SK-N-SH (cell line): ENCODE data around the gene AEBP1. TPM values are rescaled to one million over a fixed set of nuclear protein-coding genes. Genes with fewer than 3 reads are reported as not detected.

Experiments
- CTCF ChIA-PET: fragments of 300-600, 350-600 bp; formaldehyde crosslinking; extraction: SDS; loops from one replicate; lab custom pipeline; 2021; lab: Yijun Ruan, JAX
- POLR2A ChIA-PET: fragments of 350-600 bp; sonication (Branson Sonifier 250); formaldehyde crosslinking; extraction: SDS; loops from one replicate; lab custom pipeline; 2020; ENCODE audit warnings: antibody characterized with exemption, inconsistent platforms; lab: Yijun Ruan, JAX
- DNase-seq: peaks from one replicate; pipeline ENCODE4 v3.0.0; 2012
- H2AFZ ChIP-seq: fragments of 200-600 bp; sonication (generic); 2 replicates; pipeline ENCODE4 v1.8.1; 2016; ENCODE audit warnings: antibody characterized with exemption, mild to moderate bottlenecking, low read depth
- H3F3A ChIP-seq: fragments of 200-600 bp; sonication (generic); replicated peaks from 2 replicates; pipeline ENCODE3; 2016; ENCODE audit warnings: antibody characterized with exemption, mild to moderate bottlenecking; ENCODE audit not compliant: insufficient read depth
- H3K27ac ChIP-seq, 2 experiments: fragments of 200-500 bp in 1 of 2; fragments of 200-600 bp in 1 of 2; sonication (Bioruptor generic) in 1 of 2; sonication (generic), shearing (Covaris generic) in 1 of 2; 2 replicates each; pipeline versions ENCODE4 v1.5.1 to v1.6.1; 2014 to 2016; ENCODE audit warnings: low read depth in 2 of 2, inconsistent platforms in 1 of 2, low read length in 1 of 2, mild to moderate bottlenecking in 1 of 2, mixed read lengths in 1 of 2
- H3K27me3 ChIP-seq: fragments of 200-600 bp; sonication (generic), shearing (Covaris generic); 2 replicates; pipeline ENCODE4 v1.6.1; 2016; ENCODE audit warnings: mixed run types; ENCODE audit not compliant: insufficient read depth
- H3K36me3 ChIP-seq, 2 experiments: fragments of 200-500 bp in 1 of 2; fragments of 200-600 bp in 1 of 2; sonication (Bioruptor generic) in 1 of 2; sonication (generic) in 1 of 2; replicated peaks in 1 of 2; 2 replicates each; pipeline versions ENCODE3 to v1.5.1; 2014 to 2016; ENCODE audit warnings: low read length in 1 of 2, mild to moderate bottlenecking in 1 of 2; ENCODE audit not compliant: insufficient read depth in 2 of 2, control insufficient read depth in 1 of 2
- H3K4me1 ChIP-seq, 2 experiments: fragments of 200-500 bp in 1 of 2; fragments of 200-600 bp in 1 of 2; sonication (Bioruptor generic) in 1 of 2; sonication (generic), shearing (Covaris generic) in 1 of 2; 2 replicates each; pipeline versions ENCODE4 v1.5.1 to v1.6.1; 2014 to 2016; ENCODE audit warnings: low read depth in 1 of 2, low read length in 1 of 2, mixed run types in 1 of 2; ENCODE audit not compliant: insufficient read depth in 2 of 2, control insufficient read depth in 1 of 2
- H3K4me2 ChIP-seq: fragments of 200-600 bp; sonication (generic), shearing (Covaris generic); 2 replicates; pipeline ENCODE4 v1.6.1; 2017; ENCODE audit warnings: mixed run types
- H3K4me3 ChIP-seq, 2 experiments: fragments of 200-500 bp in 1 of 2; fragments of 200-600 bp in 1 of 2; sonication (Bioruptor generic) in 1 of 2; sonication (generic), shearing (Covaris generic) in 1 of 2; 2 replicates each; pipeline versions ENCODE4 v1.5.1 to v1.8.1; 2014 to 2016; ENCODE audit warnings: low read depth in 2 of 2, inconsistent platforms in 1 of 2, low read length in 1 of 2, mild to moderate bottlenecking in 1 of 2, mixed read lengths in 1 of 2, moderate library complexity in 1 of 2
- H3K79me2 ChIP-seq: fragments of 200-600 bp; sonication (generic); 2 replicates; pipeline ENCODE4 v1.8.1; 2017; ENCODE audit warnings: mild to moderate bottlenecking; ENCODE audit not compliant: insufficient read depth
- H3K9ac ChIP-seq: fragments of 200-600 bp; sonication (generic); 2 replicates; pipeline ENCODE4 v1.6.1; 2017; ENCODE audit warnings: mixed run types
- H3K9me2 ChIP-seq: fragments of 200-600 bp; sonication (generic); 2 replicates; pipeline ENCODE4 v1.6.1; 2017; ENCODE audit warnings: mixed run types
- H3K9me3 ChIP-seq: fragments of 200-600 bp; sonication (generic); 2 replicates; pipeline ENCODE4 v1.6.1; 2017; ENCODE audit warnings: mixed run types, mild to moderate bottlenecking, moderate library complexity
- H4K20me1 ChIP-seq: fragments of 200-600 bp; sonication (generic); 2 replicates; pipeline ENCODE4 v1.6.1; 2017; ENCODE audit warnings: mild to moderate bottlenecking, mixed run types; ENCODE audit not compliant: insufficient read depth
- CHD2 ChIP-seq: fragments of 150-350 bp; IDR thresholded peaks from 2 replicates; pipeline ENCODE4 v1.6.1; 2018; ENCODE audit warnings: low read length; ENCODE audit not compliant: partially characterized antibody
- EZH2phosphoT487 ChIP-seq: fragments of 200-600 bp; sonication (generic); IDR thresholded peaks from 2 replicates; pipeline ENCODE4 v1.6.1; 2017; ENCODE audit warnings: low read depth, mixed run types, mild to moderate bottlenecking, antibody characterized with exemption, moderate library complexity, borderline replicate concordance
- FOSL2 ChIP-seq: IDR thresholded peaks from 2 replicates; pipeline ENCODE4 v1.4.0; 2012; ENCODE audit warnings: low read depth, mild to moderate bottlenecking, moderate library complexity, borderline replicate concordance
- FOXJ3 ChIP-seq: sonication (generic); formaldehyde crosslinking; IDR thresholded peaks from 2 replicates; pipeline ENCODE4 v1.5.1; 2020; ENCODE audit warnings: mild to moderate bottlenecking, missing genetic modification reagents
- GATA2 ChIP-seq: sonication (generic); formaldehyde crosslinking; IDR thresholded peaks from 2 replicates; pipeline ENCODE4 v1.5.0; 2020; ENCODE audit warnings: mild to moderate bottlenecking, missing genetic modification reagents
- JUND ChIP-seq: IDR thresholded peaks from 2 replicates; pipeline ENCODE4 v1.4.0; 2012
- RFX5 ChIP-seq: IDR thresholded peaks from 2 replicates; pipeline ENCODE4 v1.6.1; 2012; ENCODE audit warnings: mild to moderate bottlenecking, improper control_type of control experiment, low read length
- RXRA ChIP-seq: IDR thresholded peaks from 2 replicates; pipeline ENCODE4 v1.4.0; 2012; ENCODE audit warnings: low read depth, mild to moderate bottlenecking, borderline replicate concordance
- SIN3A ChIP-seq: IDR thresholded peaks from 2 replicates; pipeline ENCODE4 v1.6.1; 2012; ENCODE audit warnings: low read depth, mild to moderate bottlenecking, low read length, moderate library complexity, borderline replicate concordance
- SMC3 ChIP-seq: IDR thresholded peaks from 2 replicates; pipeline ENCODE4 v1.6.1; 2012; ENCODE audit warnings: low read depth, low read length, improper control_type of control experiment
- TCF12 ChIP-seq: IDR thresholded peaks from 2 replicates; pipeline ENCODE4 v1.4.0; 2012
- TEAD4 ChIP-seq: IDR thresholded peaks from 2 replicates; pipeline ENCODE4 v1.4.0; 2012; ENCODE audit warnings: mild to moderate bottlenecking, borderline replicate concordance; ENCODE audit not compliant: insufficient read depth
- WGBS: methylation state at CpG from one replicate; pipeline ENCODE4 v1.1.6; 2017; ENCODE audit warnings: low lambda C conversion rate; 5-methylcytosine and 5-hydroxymethylcytosine counted together
- polyA plus RNA-seq, 3 experiments: library from polyadenylated mRNA; depleted of rRNA; stranded (reverse); fragments of >200 nt; gene quantifications; 2 replicates each; pipeline ENCODE4 v1.2.3, GENCODE V29; 2012
- TF ChIP-seq, protein P1 (sequence below): IDR thresholded peaks from 2 replicates; pipeline ENCODE4 v1.4.0; 2012; ENCODE audit warnings: low read depth, borderline replicate concordance
- TF ChIP-seq, protein P2 (sequence below): fragments of 150-350 bp; IDR thresholded peaks from 2 replicates; pipeline ENCODE4 v1.6.1; 2017; ENCODE audit warnings: antibody characterized with exemption, low read length, low read depth, borderline replicate concordance
- TF ChIP-seq, protein P3 (sequence below): IDR thresholded peaks from 2 replicates; pipeline ENCODE4; 2012
- TF ChIP-seq, protein P4 (sequence below): IDR thresholded peaks from 2 replicates; pipeline ENCODE4 v1.4.0; 2012; ENCODE audit warnings: low read depth, borderline replicate concordance
- TF ChIP-seq, protein P5 (sequence below): fragments of 200-600 bp; sonication (generic); IDR thresholded peaks from 2 replicates; pipeline ENCODE4 v1.6.1; 2017; ENCODE audit warnings: antibody characterized with exemption, mild to moderate bottlenecking, moderate library complexity
- TF ChIP-seq, protein P6 (sequence below): fragments of 150-350 bp; IDR thresholded peaks from 2 replicates; pipeline ENCODE4 v1.6.1; 2016; ENCODE audit warnings: mild to moderate bottlenecking, low read depth, low read length

Gene AEBP1
- polyA plus RNA-seq, 1 of the 3 experiments (the other 2 are of a cell fraction), result 105 TPM

DNA sequence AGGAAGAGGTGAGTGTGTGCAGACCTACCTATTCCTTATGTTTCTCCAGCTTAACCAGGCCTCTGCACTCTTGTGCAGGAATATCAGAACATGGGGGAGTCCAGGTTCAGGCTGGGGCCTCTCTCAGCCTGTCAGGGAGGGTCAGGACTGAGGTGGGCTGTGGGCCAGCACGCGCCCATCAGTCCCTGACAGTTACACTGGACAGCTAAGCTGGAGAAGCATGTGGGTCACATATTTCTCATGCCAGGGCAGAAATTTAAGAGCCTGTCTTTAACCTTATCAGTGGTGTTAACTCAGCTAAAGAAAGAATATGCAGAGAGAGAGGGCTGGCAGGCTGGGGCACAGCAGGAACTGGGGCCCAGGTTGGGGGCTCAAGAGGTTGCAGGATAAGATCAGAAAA, 27.9 kb downstream of the AEBP1 start (continued):
- TF ChIP-seq, protein P1, sequence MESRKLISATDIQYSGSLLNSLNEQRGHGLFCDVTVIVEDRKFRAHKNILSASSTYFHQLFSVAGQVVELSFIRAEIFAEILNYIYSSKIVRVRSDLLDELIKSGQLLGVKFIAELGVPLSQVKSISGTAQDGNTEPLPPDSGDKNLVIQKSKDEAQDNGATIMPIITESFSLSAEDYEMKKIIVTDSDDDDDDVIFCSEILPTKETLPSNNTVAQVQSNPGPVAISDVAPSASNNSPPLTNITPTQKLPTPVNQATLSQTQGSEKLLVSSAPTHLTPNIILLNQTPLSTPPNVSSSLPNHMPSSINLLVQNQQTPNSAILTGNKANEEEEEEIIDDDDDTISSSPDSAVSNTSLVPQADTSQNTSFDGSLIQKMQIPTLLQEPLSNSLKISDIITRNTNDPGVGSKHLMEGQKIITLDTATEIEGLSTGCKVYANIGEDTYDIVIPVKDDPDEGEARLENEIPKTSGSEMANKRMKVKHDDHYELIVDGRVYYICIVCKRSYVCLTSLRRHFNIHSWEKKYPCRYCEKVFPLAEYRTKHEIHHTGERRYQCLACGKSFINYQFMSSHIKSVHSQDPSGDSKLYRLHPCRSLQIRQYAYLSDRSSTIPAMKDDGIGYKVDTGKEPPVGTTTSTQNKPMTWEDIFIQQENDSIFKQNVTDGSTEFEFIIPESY, result no peak
- TF ChIP-seq, protein P2, sequence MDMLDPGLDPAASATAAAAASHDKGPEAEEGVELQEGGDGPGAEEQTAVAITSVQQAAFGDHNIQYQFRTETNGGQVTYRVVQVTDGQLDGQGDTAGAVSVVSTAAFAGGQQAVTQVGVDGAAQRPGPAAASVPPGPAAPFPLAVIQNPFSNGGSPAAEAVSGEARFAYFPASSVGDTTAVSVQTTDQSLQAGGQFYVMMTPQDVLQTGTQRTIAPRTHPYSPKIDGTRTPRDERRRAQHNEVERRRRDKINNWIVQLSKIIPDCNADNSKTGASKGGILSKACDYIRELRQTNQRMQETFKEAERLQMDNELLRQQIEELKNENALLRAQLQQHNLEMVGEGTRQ, result no peak
- TF ChIP-seq, protein P3, sequence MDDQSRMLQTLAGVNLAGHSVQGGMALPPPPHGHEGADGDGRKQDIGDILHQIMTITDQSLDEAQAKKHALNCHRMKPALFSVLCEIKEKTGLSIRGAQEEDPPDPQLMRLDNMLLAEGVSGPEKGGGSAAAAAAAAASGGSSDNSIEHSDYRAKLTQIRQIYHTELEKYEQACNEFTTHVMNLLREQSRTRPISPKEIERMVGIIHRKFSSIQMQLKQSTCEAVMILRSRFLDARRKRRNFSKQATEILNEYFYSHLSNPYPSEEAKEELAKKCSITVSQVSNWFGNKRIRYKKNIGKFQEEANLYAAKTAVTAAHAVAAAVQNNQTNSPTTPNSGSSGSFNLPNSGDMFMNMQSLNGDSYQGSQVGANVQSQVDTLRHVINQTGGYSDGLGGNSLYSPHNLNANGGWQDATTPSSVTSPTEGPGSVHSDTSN, result peak; percentile 82
- TF ChIP-seq CHD2, result no peak
- TF ChIP-seq, protein P4, sequence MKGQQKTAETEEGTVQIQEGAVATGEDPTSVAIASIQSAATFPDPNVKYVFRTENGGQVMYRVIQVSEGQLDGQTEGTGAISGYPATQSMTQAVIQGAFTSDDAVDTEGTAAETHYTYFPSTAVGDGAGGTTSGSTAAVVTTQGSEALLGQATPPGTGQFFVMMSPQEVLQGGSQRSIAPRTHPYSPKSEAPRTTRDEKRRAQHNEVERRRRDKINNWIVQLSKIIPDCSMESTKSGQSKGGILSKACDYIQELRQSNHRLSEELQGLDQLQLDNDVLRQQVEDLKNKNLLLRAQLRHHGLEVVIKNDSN, result no peak
- TF ChIP-seq SMC3, result no peak
- no peak for TF ChIP-seq FOSL2
- no peak for TF ChIP-seq GATA2

DNA sequence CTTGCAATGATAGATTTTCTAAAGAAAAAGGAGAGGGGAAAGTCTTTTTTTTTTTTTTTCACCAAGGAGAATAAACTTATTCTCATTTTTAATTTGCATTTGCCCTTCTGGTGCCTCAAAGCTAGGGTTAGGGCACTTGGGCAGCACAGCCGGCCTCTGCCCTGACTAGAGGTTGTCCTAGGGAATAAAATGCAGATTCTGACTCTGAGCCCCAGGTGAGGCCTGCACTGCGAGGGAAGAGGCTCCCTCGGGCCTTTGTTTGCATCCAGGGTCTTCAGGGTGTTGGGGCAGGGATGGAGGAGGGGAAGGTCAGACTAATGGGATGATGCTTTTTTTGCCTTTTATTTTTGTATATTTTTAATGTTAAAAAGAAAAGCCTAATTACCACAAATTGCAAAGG, 29.1 kb downstream of the AEBP1 start:
- ChIA-PET POLR2A (no interaction called here), CTCF (interaction anchor here (0.5 to 1.6 kb wide), 3 partner anchors 31 to 63 kb away, joined by 3 to 4 read pairs (median 3); no protein-coding TSS in a partner anchor)
- H3K9ac ChIP-seq, result no peak overlapping the region
- no peak overlapping the region for H2AFZ ChIP-seq
- no peak overlapping the region for H3K27ac ChIP-seq
- H3K79me2 ChIP-seq, result no peaks in the 10 kb centered on the region
- 67% methylated on average over 3 of the region's 3 CpGs for WGBS
- no peaks in the 10 kb centered on the region for H4K20me1 ChIP-seq
- H3K9me3 ChIP-seq, result no peaks in the 10 kb centered on the region
- H3K4me2 ChIP-seq, result no peak overlapping the region
- H3K27me3 ChIP-seq, result no peaks in the 10 kb centered on the region
- no peaks in the 10 kb centered on the region for H3F3A ChIP-seq
- H3K36me3 ChIP-seq, result no peaks in the 10 kb centered on the region
- H3K9me2 ChIP-seq, result no peaks in the 10 kb centered on the region
- no peak overlapping the region for H3K4me3 ChIP-seq
- no peak for DNase-seq
- peaks cover 0 to 5% of the 10 kb centered on the region in 2 experiments; a peak in 1 of 4 replicates for H3K4me1 ChIP-seq
- no peak for TF ChIP-seq TEAD4
- TF ChIP-seq FOXJ3, result no peak
- TF ChIP-seq, protein P1, result no peak
- TF ChIP-seq TCF12, result no peak
- TF ChIP-seq, protein P5, sequence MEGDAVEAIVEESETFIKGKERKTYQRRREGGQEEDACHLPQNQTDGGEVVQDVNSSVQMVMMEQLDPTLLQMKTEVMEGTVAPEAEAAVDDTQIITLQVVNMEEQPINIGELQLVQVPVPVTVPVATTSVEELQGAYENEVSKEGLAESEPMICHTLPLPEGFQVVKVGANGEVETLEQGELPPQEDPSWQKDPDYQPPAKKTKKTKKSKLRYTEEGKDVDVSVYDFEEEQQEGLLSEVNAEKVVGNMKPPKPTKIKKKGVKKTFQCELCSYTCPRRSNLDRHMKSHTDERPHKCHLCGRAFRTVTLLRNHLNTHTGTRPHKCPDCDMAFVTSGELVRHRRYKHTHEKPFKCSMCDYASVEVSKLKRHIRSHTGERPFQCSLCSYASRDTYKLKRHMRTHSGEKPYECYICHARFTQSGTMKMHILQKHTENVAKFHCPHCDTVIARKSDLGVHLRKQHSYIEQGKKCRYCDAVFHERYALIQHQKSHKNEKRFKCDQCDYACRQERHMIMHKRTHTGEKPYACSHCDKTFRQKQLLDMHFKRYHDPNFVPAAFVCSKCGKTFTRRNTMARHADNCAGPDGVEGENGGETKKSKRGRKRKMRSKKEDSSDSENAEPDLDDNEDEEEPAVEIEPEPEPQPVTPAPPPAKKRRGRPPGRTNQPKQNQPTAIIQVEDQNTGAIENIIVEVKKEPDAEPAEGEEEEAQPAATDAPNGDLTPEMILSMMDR, result no peak
- TF ChIP-seq, protein P4, result no peak
- TF ChIP-seq EZH2phosphoT487, result no peak
- no peak for TF ChIP-seq SIN3A
- TF ChIP-seq, protein P2, result no peak
- no peak for TF ChIP-seq RFX5
- TF ChIP-seq, protein P6, sequence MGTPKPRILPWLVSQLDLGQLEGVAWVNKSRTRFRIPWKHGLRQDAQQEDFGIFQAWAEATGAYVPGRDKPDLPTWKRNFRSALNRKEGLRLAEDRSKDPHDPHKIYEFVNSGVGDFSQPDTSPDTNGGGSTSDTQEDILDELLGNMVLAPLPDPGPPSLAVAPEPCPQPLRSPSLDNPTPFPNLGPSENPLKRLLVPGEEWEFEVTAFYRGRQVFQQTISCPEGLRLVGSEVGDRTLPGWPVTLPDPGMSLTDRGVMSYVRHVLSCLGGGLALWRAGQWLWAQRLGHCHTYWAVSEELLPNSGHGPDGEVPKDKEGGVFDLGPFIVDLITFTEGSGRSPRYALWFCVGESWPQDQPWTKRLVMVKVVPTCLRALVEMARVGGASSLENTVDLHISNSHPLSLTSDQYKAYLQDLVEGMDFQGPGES, result no peak
- TF ChIP-seq RXRA, result no peak
- no peak for TF ChIP-seq JUND
